Right lobe of liver (tissue), 6 donors: ENCODE measurements around the gene HLA-DQB2. TPM values are rescaled to one million over a fixed set of nuclear protein-coding genes. Genes with fewer than 3 reads are reported as not detected.

Experiments used
- ATAC-seq, 4 donors: fragments of 200-7000 bp; cut with Tn5 transposase; one replicate each; pipeline ENCODE4 v1.9.1; 2020; ENCODE audit warnings: mild to moderate bottlenecking in 4 of 4, moderate library complexity in 4 of 4
- DNase-seq, 3 donors: peaks; one replicate each; pipeline ENCODE4 v3.0.0-alpha.2; 2020
- H3K27ac ChIP-seq, 3 donors: fragments of 200-600 bp; one replicate each; pipeline ENCODE4 v1.8.0; 2022
- H3K27me3 ChIP-seq, 2 donors: fragments of 200-600 bp; one replicate each; pipeline ENCODE4 v1.8.0; 2022
- H3K36me3 ChIP-seq, 4 donors: fragments of 200-600 bp; sonication (generic) in 1 of 4; one replicate each; pipeline versions ENCODE4 v1.5.1 to v1.8.0; 2017 to 2022; ENCODE audit warnings: control low read depth in 1 of 4
- H3K4me1 ChIP-seq, 4 donors: fragments of 200-600 bp; sonication (generic) in 1 of 4; one replicate each; pipeline versions ENCODE4 v1.5.1 to v1.8.0; 2017 to 2022; ENCODE audit warnings: control low read depth in 1 of 4
- H3K4me3 ChIP-seq, 3 donors: fragments of 200-600 bp; one replicate each; pipeline ENCODE4 v1.8.0; 2022
- H3K9me3 ChIP-seq, 4 donors: fragments of 200-600 bp; sonication (generic) in 1 of 4; one replicate each; pipeline versions ENCODE4 v1.5.1 to v1.8.0; 2017 to 2022; ENCODE audit warnings: control low read depth in 1 of 4
- CTCF ChIP-seq, 4 donors: fragments of 200-600 bp in 3 of 4; fragments of 450-650 bp in 1 of 4; IDR thresholded peaks; one replicate each; pipeline versions ENCODE4 v1.5.1 to v1.8.0; 2016 to 2022; ENCODE audit warnings: antibody characterized with exemption in 4 of 4, mild to moderate bottlenecking in 2 of 4
- POLR2A ChIP-seq: fragments of 450-650 bp; IDR thresholded peaks from one replicate; pipeline ENCODE4 v1.6.1; 2017; ENCODE audit warnings: antibody characterized with exemption, mild to moderate bottlenecking
- WGBS: methylation state at CpG from one replicate; pipeline ENCODE4 v1.1.6; 2018; ENCODE audit warnings: low coverage, low lambda C conversion rate; ENCODE audit not compliant: insufficient coverage; ENCODE audit errors: missing lambda C conversion rate; 5-methylcytosine and 5-hydroxymethylcytosine counted together
- intact Hi-C, 2 donors: fragments of 100-400 bp; cut with DNase I; formaldehyde crosslinking; loops; one replicate each; pipeline versions ENCODE4 v1.11.2 to v1.14.1; 2022
- total RNA-seq, 6 experiments: library from RNA; depleted of rRNA in 2 of 6; stranded (reverse); fragments of >200 nt in 2 of 6; fragmentation: NEBNext Ultra II Directional in 3 of 6; extraction: Animal tissue kit (Norgen Biotek cat#: 25700) in 3 of 6; gene quantifications; one replicate each; pipeline versions ENCODE4 v1.1.0 to v1.2.4, GENCODE V29; 2016 to 2023
- donor health status: DM: no; HTN: yes; CAD: no.
- donor health status: DM: no; HTN: no; CAD: no.
- donor health status: DM: no; HTN: no; CAD: no.
- donor health status: DM: no; HTN: yes; CAD: no.
- donor health status: DM: no; HTN: yes; CAD: no.

Gene HLA-DQB2
- total RNA-seq, 6 experiments from 2014 or later: 0.24 to 5.1 (median 0.46) TPM; not detected in 3

- intact Hi-C loops: loop anchor here in 1 of 2 donors (10.0 kb wide), 1 partner anchor 385 kb away; no protein-coding TSS in a partner anchor
- H3K36me3 ChIP-seq: no peaks in the 10 kb centered on the region
- no peaks in the 10 kb centered on the region for H3K4me1 ChIP-seq
- no peak for DNase-seq
- TF ChIP-seq CTCF (IDR thresholded peaks at IDR 0.05) (no peak), POLR2A (no peak)
- no peaks in the 10 kb centered on the region for H3K27me3 ChIP-seq
- no peak for ATAC-seq
- no peak overlapping the region for H3K4me3 ChIP-seq
- no peaks in the 10 kb centered on the region for H3K9me3 ChIP-seq
- 37% methylated on average over 3 of the region's 3 CpGs for WGBS
- H3K27ac ChIP-seq: no peak overlapping the region
Measured at GRCh38 chr6:32799740-32800139, 36.4 kb upstream of the HLA-DQB2 start.

GRCh38 chr6:32799168-32799567 lies 35.8 kb upstream of the HLA-DQB2 start:
- Histone ChIP-seq H3K27me3 (no peaks in the 10 kb centered on the region), H3K4me1 (no peaks in the 10 kb centered on the region), H3K4me3 (no peak overlapping the region), H3K27ac (no peak overlapping the region), H3K36me3 (no peaks in the 10 kb centered on the region), H3K9me3 (no peaks in the 10 kb centered on the region)
- ATAC-seq: no peak
- intact Hi-C loops: loop anchor here in 1 of 2 donors (10.0 kb wide), 1 partner anchor 384 kb away; no protein-coding TSS in a partner anchor
- no peak for DNase-seq
- 84% methylated on average over 3 of the region's 3 CpGs for WGBS
- TF ChIP-seq CTCF (IDR thresholded peaks at IDR 0.05): no peak
- no peak for TF ChIP-seq POLR2A

- H3K27me3 ChIP-seq: no peaks in the 10 kb centered on the region
- peak; percentile 81 to 93 (median 89) for ATAC-seq
- no peak overlapping the region for H3K4me3 ChIP-seq
- TF ChIP-seq CTCF (IDR thresholded peaks at IDR 0.05): peak; percentile 86 to 89 (median 88)
- no peak for TF ChIP-seq POLR2A
- DNase-seq: peak; percentile 67 to 77 (median 74)
- H3K4me1 ChIP-seq: no peaks in the 10 kb centered on the region
- intact Hi-C loops: loop anchor here in 1 of 2 donors (10.0 kb wide), 1 partner anchor 382 kb away; no protein-coding TSS in a partner anchor
- WGBS: 7% methylated on average over 30 of the region's 30 CpGs
- H3K27ac ChIP-seq: no peak overlapping the region
- H3K9me3 ChIP-seq: no peaks in the 10 kb centered on the region
- H3K36me3 ChIP-seq: no peaks in the 10 kb centered on the region
Measured at GRCh38 chr6:32796848-32797776, 33.8 kb upstream of the HLA-DQB2 start.

GRCh38 chr6:32794510-32794909 lies 31.2 kb upstream of the HLA-DQB2 start:
- H3K9me3 ChIP-seq: no peaks in the 10 kb centered on the region
- no peak overlapping the region for H3K4me3 ChIP-seq
- WGBS: 25% methylated on average over 2 of the region's 2 CpGs
- H3K36me3 ChIP-seq: no peaks in the 10 kb centered on the region
- no peak for DNase-seq
- intact Hi-C loops: loop anchor here in 1 of 2 donors (10.0 kb wide), 1 partner anchor 380 kb away; no protein-coding TSS in a partner anchor
- peak; percentile 10 to 57 (median 40) for ATAC-seq
- no peaks in the 10 kb centered on the region for H3K4me1 ChIP-seq
- no peaks in the 10 kb centered on the region for H3K27me3 ChIP-seq
- TF ChIP-seq CTCF (IDR thresholded peaks at IDR 0.05) (no peak), POLR2A (no peak)
- no peak overlapping the region for H3K27ac ChIP-seq
